HG03064 (cell line): ENCODE data around the gene OPHN1.

ENCODE experiments used
- ATAC-seq: cut with Tn5 transposase; IDR thresholded peaks from one replicate; pipeline ENCODE4 v1.9.1; 2021; ENCODE audit warnings: low read depth; ENCODE audit not compliant: unreplicated experiment

Gene OPHN1, protein sequence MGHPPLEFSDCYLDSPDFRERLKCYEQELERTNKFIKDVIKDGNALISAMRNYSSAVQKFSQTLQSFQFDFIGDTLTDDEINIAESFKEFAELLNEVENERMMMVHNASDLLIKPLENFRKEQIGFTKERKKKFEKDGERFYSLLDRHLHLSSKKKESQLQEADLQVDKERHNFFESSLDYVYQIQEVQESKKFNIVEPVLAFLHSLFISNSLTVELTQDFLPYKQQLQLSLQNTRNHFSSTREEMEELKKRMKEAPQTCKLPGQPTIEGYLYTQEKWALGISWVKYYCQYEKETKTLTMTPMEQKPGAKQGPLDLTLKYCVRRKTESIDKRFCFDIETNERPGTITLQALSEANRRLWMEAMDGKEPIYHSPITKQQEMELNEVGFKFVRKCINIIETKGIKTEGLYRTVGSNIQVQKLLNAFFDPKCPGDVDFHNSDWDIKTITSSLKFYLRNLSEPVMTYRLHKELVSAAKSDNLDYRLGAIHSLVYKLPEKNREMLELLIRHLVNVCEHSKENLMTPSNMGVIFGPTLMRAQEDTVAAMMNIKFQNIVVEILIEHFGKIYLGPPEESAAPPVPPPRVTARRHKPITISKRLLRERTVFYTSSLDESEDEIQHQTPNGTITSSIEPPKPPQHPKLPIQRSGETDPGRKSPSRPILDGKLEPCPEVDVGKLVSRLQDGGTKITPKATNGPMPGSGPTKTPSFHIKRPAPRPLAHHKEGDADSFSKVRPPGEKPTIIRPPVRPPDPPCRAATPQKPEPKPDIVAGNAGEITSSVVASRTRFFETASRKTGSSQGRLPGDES

DNA sequence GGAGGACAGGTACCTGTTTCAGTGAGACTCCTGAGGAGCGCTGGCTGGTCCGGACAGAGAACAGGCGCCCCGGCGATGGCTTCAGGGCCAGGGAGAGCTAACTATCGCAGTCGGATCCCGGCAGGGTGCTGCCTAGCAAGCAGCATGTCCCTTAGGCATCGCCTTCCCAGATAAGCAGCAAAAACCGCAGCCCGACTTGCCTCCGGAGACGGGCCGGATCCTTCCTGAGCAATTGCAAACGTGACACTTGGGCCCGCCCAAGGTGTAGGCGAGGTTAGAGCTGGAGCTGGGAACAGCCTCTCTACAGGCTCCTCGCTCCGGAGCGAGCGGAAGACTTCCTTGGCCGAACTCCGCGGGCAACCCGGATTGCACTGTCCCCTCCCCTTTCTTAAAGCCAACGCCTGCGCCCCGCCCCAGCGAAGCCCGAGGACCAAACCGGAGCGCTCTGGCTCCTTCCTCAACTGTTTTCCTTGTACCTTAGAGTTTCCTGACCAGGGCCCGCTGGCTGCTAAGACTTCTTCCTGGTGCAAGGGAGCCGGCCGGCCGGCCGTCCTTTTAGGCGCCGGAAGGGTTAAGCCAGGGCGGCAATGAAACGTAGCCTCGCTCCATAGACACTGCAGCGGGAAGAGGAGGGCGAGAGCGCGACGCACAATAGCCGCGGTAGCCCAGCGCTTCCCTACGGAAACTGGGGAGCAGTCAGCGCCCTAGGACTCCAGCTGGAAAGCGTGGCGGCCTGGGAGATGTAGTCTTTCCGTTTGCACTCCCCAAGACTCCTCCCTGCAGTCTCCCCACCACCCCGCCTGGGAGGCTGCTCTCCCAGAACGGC is at the start of gene OPHN1:
OPHN1 (minus strand) TSS at position 341 of the 826 bp plus-strand sequence. CDS start 475 bp downstream, outside the sequence.
- no peak for ATAC-seq

DNA sequence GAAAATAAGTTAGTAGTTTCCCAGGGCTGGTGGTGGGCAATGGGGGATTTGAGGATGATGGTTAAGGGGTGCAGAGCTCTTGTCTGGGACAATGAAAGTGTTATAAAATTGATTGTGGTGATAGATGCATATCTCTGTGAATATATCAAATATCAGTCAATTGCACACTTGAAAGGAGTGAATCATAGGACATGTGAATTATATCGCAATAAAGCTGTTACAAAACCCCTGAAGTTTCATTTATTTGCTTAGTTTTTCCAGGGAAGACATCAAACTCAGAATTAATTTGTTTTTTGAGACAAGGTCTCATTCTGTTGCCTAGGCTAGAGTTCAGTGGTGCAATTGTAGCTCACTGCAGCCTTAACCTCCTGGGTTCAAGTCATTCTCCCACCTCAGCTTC is 47.7 kb upstream of the OPHN1 start:
- ATAC-seq = no peak

DNA sequence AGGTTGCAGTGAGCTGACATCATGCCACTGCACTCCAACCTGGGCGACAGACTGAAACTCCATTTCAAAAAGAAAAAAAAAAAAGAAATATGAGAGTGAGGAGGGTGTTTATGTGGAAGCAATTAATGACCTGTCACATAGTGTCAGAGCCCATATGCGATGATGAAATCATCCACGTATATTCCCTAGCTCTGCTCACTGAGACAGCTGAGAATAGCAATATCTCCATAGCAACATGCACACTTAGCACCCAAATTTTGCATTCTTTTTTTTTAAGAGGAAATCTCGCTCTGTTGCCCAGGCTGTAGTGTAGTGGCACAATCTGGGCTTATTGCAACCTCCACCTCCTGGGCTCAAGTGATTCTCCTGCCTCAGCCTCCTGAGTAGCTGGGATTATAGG is 31.5 kb upstream of the OPHN1 start:
- ATAC-seq = no peak

DNA sequence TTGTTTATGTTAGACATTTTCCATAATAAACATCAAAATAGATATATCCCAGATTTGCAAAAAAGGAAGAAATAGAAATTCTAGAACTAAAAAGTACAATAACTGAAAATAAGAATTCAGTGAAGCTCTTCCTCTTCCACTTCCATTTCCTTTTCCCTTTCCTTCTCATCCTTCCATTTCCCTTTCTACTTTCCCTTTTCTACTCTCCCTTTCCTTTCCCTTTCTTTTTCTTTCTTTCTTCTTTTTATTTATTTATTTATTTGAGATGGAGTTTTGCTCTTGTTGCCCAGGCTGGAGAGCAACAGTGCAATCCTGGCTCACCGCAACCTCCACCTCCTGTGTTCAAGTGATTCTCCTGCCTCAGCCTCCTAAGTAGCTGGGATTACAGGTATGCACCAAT is 30.6 kb upstream of the OPHN1 start:
- ATAC-seq = no peak

DNA sequence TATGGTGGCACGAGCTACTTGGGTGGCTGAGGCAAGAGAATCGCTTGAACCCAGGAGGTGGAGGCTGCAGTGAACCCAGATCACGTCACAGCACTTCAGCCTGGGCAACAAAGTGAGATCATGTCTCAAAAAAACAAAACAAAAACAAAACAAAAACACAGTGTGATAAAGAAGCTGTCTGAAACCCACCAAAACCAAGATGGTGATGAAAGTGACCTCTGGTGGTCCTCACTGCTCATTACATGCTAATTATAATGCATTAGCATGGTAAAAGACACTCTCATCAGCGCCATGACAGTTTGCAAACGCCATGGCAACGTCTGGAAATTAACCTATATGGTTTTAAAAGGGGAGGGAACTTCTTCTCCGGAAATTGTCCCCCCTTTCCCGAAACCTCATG is 29.4 kb upstream of the OPHN1 start:
- no peak for ATAC-seq

DNA sequence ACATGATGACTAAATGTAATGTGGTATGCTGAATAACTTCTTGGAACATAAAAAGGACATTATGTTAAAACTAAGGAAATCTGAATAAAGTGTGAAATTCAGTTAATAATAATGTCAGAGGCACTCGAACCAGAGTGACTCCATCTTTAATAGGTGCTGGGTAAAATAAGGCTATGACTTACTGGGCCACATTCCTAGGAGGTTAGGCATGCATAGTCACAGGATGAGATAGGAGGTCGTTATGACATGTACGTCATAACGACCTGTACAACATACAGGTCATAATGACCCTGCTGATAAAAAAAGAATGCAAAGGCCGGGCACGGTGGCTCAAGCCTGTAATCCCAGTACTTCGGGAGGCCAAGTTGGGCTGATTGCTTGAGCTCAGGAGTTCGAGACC is 28.9 kb upstream of the OPHN1 start:
- ATAC-seq = no peak

DNA sequence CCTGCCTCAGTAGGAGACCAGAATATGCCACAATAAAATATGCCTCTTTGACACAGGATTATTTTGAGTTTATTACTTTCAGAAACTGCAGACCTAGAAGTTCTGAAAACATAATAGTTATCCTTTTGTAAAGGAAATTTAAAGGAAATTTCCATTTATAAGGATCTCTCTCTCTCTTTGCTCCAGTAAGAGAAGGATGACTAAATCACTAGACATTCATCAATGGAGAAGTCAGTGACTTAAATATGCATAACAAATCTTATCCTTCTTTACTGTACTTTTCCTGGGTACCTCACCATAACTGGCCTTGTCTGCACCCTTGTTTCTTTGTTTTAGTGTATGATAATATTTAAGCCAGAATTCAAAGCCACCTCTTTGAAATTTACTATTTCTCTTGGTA is 28.3 kb upstream of the OPHN1 start:
- no peak for ATAC-seq

DNA sequence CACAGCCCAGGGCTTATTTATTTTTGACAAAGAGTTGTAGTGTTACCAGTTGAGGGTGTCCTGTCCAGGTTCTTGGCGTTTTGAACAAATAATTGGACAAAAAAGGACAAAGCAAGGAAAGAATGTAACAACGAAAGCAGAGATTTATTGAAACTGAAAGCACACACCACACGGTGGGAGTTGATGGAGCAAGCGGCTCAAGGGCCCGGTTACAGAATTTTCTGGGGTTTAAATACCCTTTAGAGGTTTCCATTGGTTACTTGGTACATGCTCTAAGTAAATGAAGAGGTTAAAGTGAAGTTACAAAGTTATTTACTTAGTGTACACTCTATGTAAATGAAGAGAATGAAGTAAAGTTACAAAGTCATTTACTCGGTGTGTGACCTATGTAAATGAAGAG is 27.8 kb upstream of the OPHN1 start:
- ATAC-seq = no peak

DNA sequence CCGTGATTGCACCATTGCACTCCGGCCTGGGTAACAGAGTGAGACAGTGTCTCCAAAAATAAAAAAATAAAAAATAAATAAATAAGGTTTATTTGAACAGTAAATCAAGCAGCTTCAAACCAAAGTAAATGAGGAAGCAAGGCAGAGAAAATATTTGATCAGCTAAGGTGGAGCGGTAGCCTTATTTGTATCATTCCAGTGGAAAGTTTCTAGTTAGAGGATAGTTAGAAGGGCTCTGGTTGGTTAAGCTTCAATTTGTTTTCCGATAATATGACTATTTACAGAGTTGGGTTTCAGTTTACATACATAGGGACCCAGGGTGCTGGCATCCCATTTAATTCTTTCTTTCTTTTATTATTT is 21.8 kb upstream of the OPHN1 start:
- no peak for ATAC-seq

DNA sequence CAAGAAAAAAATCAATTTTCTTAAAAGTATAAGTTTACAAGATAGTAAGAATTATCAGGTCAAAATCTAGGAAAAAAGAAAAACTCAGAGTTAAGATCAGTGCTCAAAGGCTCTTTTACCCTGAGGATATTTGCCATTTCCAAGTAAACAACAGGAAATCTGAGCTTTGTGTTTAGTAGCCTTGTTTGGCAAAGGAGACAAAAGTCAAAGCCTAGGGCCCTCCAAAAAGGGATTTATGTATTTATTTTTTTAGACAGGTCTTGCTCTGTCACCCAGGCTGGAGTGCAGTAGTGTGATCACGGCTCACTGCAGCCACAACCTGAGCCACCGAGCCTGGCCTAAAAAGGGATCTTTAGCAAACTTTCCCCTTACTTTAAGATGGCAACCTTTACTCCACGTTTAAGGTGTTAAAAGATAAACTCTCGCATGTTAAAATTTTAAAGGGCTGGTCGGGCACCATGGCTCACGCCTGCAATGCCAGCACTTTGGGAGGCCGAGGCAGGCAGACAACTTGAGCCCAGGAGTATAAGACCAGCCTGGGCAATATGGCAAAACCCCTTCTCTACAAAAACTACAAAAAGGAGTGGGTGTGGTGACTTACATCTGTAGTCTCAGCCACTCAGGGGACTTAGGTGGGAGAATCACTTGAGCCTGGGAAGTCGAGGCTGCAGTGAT is 21.3 kb upstream of the OPHN1 start:
- ATAC-seq = no peak

DNA sequence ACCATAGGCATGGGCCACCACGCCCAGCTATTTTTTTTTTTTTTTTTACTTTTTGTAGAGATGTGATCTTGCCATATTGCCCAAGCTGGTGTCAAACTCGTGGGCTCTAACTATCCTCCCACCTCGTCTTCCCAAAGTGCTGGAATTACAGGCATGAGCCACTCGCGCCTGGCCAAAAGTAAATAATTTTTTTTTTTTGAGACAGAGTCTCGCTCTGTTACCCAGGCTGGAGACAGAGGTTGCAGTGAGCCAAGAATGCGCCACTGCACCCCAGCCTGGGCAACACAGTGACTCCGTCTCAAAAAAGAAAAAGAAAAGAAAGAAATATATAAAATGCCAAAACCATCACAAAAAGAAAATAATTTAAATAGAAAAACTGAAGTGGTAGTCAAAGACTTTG is 18.4 kb upstream of the OPHN1 start:
- no peak for ATAC-seq

DNA sequence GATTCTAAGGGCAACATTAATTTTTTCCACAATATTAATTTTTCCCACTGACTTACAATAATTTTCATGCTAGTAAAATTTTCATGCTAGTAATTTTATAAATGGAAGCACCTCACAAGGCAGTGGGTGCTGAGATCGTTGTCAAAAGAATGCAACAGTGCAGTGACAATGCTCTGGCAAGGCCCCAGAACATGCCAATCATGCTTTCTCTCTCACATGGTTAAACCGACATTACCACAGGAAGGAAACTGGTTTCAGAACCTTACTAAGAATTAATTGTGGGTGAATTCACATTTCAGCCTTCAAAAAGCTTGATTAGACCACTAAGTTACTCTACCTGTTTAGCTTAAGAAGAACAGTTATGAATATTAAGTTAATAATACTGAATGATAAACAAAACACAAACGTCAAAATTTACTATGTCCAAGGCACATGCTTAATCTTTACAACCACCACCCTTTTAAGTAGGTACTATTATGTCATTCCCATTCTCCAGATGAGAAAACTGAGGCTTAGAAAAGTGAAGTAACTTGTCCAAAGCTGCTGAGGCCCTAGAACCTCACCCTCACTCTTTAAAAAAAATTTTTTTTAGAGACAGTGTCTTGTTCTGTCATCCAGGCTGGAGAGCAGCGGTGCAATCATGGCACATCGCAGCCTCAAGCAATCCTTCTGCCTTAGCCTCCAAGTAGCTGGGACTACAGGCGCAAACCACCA is 10.0 kb upstream of the OPHN1 start:
- ATAC-seq = no peak

DNA sequence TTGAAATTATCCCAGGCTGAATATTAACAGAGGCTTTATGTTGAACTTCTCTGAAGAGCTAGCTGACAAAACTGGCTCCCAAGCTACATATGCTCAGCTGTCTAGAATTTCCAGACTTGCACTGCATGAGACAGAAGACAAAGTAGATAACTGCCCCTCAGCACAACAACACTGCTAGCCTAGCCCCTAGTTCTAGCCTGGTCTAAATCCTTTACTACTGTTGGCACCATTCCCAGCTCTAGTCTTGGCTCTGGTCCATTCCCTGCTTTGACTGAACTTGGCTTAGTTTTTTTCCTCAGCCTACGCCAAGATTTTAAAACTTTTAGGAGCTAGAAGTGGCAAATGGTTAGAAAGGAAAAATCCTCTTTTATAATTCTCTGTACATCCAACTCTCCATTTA is 7.6 kb upstream of the OPHN1 start:
- no peak for ATAC-seq

DNA sequence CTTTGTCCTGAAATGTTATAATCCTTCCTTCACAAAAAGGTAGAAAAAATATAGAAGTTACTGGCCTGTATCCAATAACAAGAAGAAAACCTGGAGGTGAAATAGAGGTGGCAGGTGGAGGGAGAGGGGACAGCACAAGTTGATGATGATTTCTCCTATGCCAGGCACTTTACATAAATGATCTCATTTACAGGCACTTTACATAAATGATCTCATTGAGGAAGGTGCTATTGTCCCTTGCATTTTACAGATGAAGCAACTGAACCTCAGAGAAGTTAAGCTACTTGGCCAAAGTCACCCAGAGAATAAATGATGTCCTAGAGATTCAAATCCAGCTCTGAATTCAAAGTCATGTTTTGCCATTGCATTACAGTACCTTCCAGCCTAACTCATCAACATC is 7.1 kb upstream of the OPHN1 start:
- ATAC-seq = no peak

DNA sequence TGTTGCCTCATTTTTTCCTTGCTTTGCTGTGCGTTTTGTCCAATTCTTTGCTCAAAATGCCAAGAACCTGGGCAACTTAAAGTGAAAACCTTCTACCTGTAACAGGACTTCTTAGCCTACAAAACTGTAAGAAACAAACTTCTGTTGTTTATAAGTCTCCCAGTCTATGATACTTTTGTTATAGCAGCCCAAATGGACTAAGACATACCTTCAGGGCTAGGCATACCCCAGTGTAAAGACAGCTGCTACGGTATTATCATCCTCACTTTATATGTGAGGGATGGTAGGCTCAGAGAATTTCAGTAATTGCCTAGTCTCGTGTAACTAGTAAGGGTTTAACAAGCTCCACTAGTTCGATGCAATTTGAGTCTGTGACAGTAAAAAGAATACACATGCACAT is 6.0 kb upstream of the OPHN1 start:
- no peak for ATAC-seq

DNA sequence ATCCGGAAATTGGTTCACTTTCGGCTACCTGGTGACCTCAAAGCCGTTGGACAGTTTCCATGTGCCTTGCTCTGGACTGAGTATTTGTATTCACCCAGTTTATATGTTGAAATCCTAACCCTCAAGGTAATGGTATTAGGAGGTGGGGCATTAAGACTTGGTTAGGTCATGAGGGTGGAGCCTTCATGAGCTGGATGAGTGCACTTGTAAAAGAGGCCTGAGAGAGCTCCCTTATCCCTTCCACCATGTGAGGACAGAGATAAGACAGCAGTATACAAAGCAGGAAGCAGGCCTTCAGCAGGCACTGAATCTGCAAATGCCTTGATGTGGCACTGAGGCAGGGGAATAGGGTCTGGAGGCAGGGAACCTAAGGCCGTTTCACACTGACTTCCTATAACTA is 5.3 kb upstream of the OPHN1 start:
- no peak for ATAC-seq

DNA sequence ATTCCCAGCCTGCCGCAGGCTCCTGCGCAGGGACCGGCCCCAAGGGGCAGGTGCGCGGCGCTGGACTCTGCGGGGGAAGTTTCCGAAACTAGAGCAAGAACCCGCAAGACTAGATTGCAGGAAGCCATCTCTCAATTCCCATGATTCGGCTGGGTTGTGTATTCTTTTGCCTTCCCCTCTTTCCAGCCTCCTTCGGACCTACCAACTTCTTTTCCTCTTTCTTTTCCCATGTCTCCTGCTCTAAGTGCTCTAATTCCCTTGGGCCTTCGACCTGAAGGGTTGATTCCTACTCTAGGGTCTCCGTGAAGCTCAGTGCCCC is 645 bp upstream of the OPHN1 start:
- ATAC-seq = no peak

DNA sequence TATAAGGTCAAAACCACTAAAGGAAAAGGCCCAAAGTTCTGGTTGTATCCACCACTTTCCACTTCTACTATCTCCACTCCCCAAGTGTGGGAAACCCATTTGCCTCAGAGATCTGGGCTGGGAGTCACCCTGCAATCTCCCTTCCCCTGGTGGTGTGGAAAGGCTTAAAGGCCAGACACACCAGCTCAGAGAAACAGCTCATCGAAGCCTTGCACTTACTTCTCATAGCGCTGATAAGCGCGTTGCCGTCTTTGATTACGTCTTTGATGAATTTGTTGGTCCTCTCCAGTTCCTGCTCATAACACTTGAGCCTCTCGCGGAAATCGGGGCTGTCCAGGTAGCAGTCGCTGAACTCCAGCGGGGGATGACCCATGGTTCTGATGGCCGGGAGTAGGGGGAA is 647 bp downstream of the OPHN1 start:
- ATAC-seq = no peak

DNA sequence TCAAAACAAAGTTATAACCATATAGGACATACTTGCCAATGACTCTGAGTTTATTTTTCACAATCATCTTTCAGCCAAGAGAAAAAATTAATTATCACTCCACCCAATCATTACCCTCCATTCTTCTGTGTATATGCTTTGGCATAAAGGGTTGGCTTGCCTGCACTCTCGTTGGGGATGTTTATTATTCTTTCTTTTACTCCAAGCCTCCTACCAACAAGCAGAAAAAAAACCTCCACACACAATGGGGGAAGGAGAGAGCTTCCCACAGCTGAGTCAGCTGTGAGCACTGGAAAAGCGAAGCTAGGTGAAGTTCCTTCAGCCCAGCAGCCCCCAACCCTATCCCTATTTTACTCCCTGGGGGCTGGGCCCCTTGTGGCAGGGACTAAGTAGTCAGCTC is 1.5 kb downstream of the OPHN1 start:
- no peak for ATAC-seq

DNA sequence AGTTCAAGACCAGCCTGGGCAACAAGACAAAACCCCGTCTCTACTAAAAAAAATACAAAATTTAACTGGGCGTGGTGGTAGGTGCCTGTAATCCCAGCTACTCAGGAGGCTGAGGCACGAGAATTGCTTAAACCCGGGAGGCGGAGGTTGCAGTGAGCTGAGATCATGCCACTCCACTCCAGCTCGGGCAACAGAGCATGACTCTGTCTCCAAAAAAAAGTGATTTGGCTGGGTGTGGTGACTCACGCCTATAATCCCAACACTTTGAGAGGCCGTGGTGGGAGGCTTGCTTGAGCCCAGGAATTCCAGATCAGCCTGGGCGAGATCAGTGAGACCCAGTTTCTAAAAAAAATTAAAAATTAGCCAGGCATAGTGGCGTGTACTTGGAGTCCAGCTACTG is 4.1 kb downstream of the OPHN1 start:
- ATAC-seq = no peak
